ENCODE measurements around the gene LDLRAD3. TPM values are rescaled to one million over a fixed set of nuclear protein-coding genes. Genes with fewer than 3 reads are reported as not detected.

Gene LDLRAD3
- total RNA-seq, 4 donors from 2014 or later = 0.37 to 43.2 (median 3.7) TPM

DNA sequence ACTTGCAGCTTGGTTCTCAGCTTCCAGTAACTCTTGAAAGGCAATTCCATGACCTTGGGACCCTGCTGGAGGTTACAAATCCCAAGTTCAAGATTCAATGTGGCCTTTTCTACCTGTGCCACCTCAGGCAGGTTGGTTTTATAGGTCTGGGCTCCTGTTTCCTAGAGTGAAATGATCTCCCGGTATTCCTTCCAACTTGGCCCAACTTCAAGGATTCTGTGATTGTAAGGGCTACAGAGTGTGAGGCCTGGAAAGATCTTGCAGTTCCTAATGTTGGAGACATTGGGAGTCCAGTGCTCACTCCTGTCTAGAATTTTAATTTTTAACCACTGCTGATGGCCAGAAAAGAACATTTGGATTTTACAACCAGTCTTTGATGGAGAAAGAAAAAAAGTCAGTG is 91.6 kb downstream of the LDLRAD3 start:
- Histone ChIP-seq H3K4me1 (no peaks in the 10 kb centered on the region), H3K27ac (no peak overlapping the region), H3K27me3 (no peaks in the 10 kb centered on the region), H3K36me3 (no peaks in the 10 kb centered on the region), H3K9me3 (no peaks in the 10 kb centered on the region), H3K4me3 (no peak overlapping the region)
- TF ChIP-seq EP300 (IDR thresholded peaks at IDR 0.05; ENCODE audit: low read depth) = no peak
- WGBS, 2 donors (ENCODE audit: low coverage in 1 of 2) = 33 to 45% methylated on average over 1 of the region's 1 CpG
- intact Hi-C loops (cut with DNase I; ENCODE audit: low total_unique reads) (no loop called here), in situ Hi-C loops (cut with MboI; ENCODE audit: low pct_ligation_motif_present in 1 of 4, low pct_unique_long_range_greater_than_20kb in 1 of 4, low sequenced_read_pairs in 3 of 4) (loop anchor here in 1 of 4 donors (25.0 kb wide), 1 partner anchor 227 kb away; no protein-coding TSS in a partner anchor)
- DNase-seq = no peak

DNA sequence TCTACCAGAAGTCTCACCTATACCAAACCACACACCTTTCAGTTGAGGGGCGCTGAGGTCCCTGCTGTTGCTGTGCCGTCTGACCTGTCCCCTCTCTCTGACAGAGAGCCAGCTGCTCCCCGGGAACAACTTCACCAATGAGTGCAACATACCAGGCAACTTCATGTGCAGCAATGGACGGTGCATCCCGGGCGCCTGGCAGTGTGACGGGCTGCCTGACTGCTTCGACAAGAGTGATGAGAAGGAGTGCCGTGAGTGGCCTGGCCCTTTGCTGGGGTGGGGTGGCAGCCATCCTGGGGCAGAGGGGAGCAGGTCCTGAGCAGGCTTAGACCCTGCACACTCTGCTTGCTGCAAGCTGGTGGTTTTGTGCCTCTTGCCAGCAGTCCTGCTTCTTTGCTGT is 92.1 kb downstream of the LDLRAD3 start:
- Histone ChIP-seq H3K27me3 (no peaks in the 10 kb centered on the region), H3K36me3 (no peaks in the 10 kb centered on the region), H3K27ac (no peak overlapping the region), H3K4me3 (no peak overlapping the region), H3K4me1 (no peaks in the 10 kb centered on the region), H3K9me3 (no peaks in the 10 kb centered on the region)
- intact Hi-C loops (cut with DNase I; ENCODE audit: low total_unique reads) = no loop called here
- 85% methylated on average over 9 of the region's 9 CpGs; no CpG with 5 or more reads in 1 of the 2 donors for whole genome bisulfite sequencing, 2 donors (ENCODE audit: low coverage in 1 of 2)
- no peak for TF ChIP-seq POLR2AphosphoS5 (IDR thresholded peaks at IDR 0.05)
- TF ChIP-seq POLR2A (IDR thresholded peaks at IDR 0.05) = no peak
- TF ChIP-seq EP300 (IDR thresholded peaks at IDR 0.05; ENCODE audit: low read depth) = no peak
- TF ChIP-seq, protein P1, sequence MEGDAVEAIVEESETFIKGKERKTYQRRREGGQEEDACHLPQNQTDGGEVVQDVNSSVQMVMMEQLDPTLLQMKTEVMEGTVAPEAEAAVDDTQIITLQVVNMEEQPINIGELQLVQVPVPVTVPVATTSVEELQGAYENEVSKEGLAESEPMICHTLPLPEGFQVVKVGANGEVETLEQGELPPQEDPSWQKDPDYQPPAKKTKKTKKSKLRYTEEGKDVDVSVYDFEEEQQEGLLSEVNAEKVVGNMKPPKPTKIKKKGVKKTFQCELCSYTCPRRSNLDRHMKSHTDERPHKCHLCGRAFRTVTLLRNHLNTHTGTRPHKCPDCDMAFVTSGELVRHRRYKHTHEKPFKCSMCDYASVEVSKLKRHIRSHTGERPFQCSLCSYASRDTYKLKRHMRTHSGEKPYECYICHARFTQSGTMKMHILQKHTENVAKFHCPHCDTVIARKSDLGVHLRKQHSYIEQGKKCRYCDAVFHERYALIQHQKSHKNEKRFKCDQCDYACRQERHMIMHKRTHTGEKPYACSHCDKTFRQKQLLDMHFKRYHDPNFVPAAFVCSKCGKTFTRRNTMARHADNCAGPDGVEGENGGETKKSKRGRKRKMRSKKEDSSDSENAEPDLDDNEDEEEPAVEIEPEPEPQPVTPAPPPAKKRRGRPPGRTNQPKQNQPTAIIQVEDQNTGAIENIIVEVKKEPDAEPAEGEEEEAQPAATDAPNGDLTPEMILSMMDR (IDR thresholded peaks at IDR 0.05) = no peak
- DNase-seq = no peak
- in situ Hi-C loops (cut with MboI; ENCODE audit: low pct_ligation_motif_present in 1 of 4, low pct_unique_long_range_greater_than_20kb in 1 of 4, low sequenced_read_pairs in 3 of 4) = loop anchor here in 1 of 4 donors (25.0 kb wide), 1 partner anchor 226 kb away; no protein-coding TSS in a partner anchor

DNA sequence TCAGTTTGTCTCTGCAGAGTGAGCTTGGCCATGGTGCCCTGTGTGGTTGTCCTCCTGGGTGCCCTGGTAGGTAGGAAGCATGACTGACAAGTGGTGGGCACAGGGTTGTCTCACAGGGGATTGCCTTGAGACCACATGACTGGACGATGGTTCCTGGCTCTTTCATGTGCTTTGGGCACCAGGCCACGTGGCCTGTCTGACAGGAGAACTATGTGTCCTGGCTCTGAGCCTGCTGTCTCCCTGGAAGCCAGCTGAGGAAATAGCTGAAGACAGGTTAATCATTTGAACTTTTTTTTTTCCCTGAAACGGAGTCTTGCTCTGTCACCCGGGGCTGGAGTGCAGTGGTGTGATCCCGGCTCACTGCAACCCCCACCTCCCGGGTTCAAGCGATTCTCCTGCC is 93.2 kb downstream of the LDLRAD3 start:
- no peak for DNase-seq
- TF ChIP-seq EP300 (IDR thresholded peaks at IDR 0.05; ENCODE audit: low read depth) (no peak), POLR2A (IDR thresholded peaks at IDR 0.05) (no peak)
- TF ChIP-seq, protein P1 (IDR thresholded peaks at IDR 0.05) = no peak
- no peaks in the 10 kb centered on the region for H3K4me1 ChIP-seq
- intact Hi-C loops (cut with DNase I; ENCODE audit: low total_unique reads) (no loop called here), in situ Hi-C loops (cut with MboI; ENCODE audit: low pct_ligation_motif_present in 1 of 4, low pct_unique_long_range_greater_than_20kb in 1 of 4, low sequenced_read_pairs in 3 of 4) (loop anchor here in 1 of 4 donors (25.0 kb wide), 1 partner anchor 225 kb away; no protein-coding TSS in a partner anchor)
- 50% methylated on average over 7 of the region's 7 CpGs; no CpG with 5 or more reads in 1 of the 2 donors for WGBS, 2 donors (ENCODE audit: low coverage in 1 of 2)
- no peaks in the 10 kb centered on the region for H3K9me3 ChIP-seq
- H3K27me3 ChIP-seq = no peaks in the 10 kb centered on the region
- H3K4me3 ChIP-seq = no peak overlapping the region
- H3K27ac ChIP-seq = no peak overlapping the region
- no peaks in the 10 kb centered on the region for H3K36me3 ChIP-seq

DNA sequence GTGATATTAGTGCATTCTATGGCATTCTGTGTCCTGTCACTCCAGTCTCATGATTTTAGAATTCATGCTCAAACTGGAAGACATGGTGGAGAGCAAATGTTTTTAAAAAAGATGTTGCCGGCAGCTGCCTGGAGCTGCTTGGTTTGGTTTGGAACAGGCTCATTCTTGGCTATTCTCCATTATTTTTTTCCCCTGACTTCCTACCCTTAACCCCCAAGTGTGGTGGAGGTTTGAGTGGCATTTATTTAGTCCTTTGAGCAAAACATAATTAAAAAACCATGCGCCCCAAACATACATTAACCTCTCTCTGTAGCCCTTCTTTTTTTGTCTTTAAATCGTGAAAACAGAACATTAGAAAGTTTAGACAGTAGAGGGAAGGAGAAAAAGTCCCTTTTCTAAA is 94.7 kb downstream of the LDLRAD3 start:
- H3K27me3 ChIP-seq = no peaks in the 10 kb centered on the region
- no peak overlapping the region for H3K27ac ChIP-seq
- intact Hi-C loops (cut with DNase I; ENCODE audit: low total_unique reads) = no loop called here
- no peak overlapping the region for H3K4me3 ChIP-seq
- no peaks in the 10 kb centered on the region for H3K9me3 ChIP-seq
- H3K36me3 ChIP-seq = no peaks in the 10 kb centered on the region
- WGBS, 2 donors (ENCODE audit: low coverage in 1 of 2) = 84 to 97% methylated on average over 3 of the region's 3 CpGs
- no peak for DNase-seq
- TF ChIP-seq, protein P1 (IDR thresholded peaks at IDR 0.05) = no peak
- TF ChIP-seq EP300 (IDR thresholded peaks at IDR 0.05; ENCODE audit: low read depth) (no peak), POLR2A (IDR thresholded peaks at IDR 0.05) (no peak)
- in situ Hi-C loops (cut with MboI; ENCODE audit: low pct_ligation_motif_present in 1 of 4, low pct_unique_long_range_greater_than_20kb in 1 of 4, low sequenced_read_pairs in 3 of 4) = loop anchor here in 1 of 4 donors (25.0 kb wide), 1 partner anchor 224 kb away; no protein-coding TSS in a partner anchor
- no peaks in the 10 kb centered on the region for H3K4me1 ChIP-seq

DNA sequence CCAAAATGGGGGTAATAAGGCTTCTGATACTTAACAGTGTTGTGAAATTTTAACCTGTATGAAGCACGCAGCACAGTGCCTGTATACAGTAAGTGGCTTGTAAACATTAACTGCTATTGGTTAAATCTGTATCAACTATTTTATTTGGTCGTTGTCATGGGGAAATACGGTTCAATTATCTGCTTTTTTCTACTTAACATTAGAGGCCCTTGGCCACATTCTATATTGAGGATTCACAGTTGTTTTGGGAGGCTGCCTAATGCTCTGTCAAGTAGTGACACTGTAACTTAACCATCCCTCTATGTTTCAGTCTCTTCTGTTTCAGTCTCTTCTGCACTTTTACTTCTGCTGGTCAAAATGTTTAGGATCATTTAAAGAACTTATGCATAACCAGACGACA is 95.6 kb downstream of the LDLRAD3 start:
- in situ Hi-C loops (cut with MboI; ENCODE audit: low pct_ligation_motif_present in 1 of 4, low pct_unique_long_range_greater_than_20kb in 1 of 4, low sequenced_read_pairs in 3 of 4) = loop anchor here in 1 of 4 donors (25.0 kb wide), 1 partner anchor 223 kb away; no protein-coding TSS in a partner anchor
- no peaks in the 10 kb centered on the region for H3K9me3 ChIP-seq
- H3K4me3 ChIP-seq = no peak overlapping the region
- TF ChIP-seq, protein P1 (IDR thresholded peaks at IDR 0.05) = no peak
- no peak for TF ChIP-seq POLR2A (IDR thresholded peaks at IDR 0.05)
- no peak for TF ChIP-seq EP300 (IDR thresholded peaks at IDR 0.05; ENCODE audit: low read depth)
- TF ChIP-seq POLR2AphosphoS5 (IDR thresholded peaks at IDR 0.05) = no peak
- no peaks in the 10 kb centered on the region for H3K4me1 ChIP-seq
- intact Hi-C loops (cut with DNase I; ENCODE audit: low total_unique reads) = no loop called here
- 66 to 74% methylated on average over 4 of the region's 4 CpGs for WGBS, 2 donors (ENCODE audit: low coverage in 1 of 2)
- H3K27me3 ChIP-seq = no peaks in the 10 kb centered on the region
- no peaks in the 10 kb centered on the region for H3K36me3 ChIP-seq
- no peak overlapping the region for H3K27ac ChIP-seq
- no peak for DNase-seq
